ENCODE results near the gene SPECC1L. TPM values are rescaled to one million over a fixed set of nuclear protein-coding genes. Genes with fewer than 3 reads are reported as not detected.

Gene SPECC1L
- total RNA-seq, 1 experiment from 2014 or later = 14.1 TPM

GRCh38 chr22:24341627-24342026 is 71.0 kb downstream of the SPECC1L start:
- TF ChIP-seq EZH2phosphoT487 (IDR thresholded peaks at IDR 0.05; ENCODE audit: borderline replicate concordance, low read length) (no peak), CTCF (conservative IDR thresholded peaks at IDR 0.05; ENCODE audit: low read depth, low read length) (no peak), EZH2 (IDR thresholded peaks at IDR 0.05; ENCODE audit: low read length, unreplicated experiment) (no peak)
- ChIA-PET POLR2A (ENCODE audit: unreplicated experiment) (no interaction called here), CTCF (no interaction called here)
- no peak overlapping the region for H2AFZ ChIP-seq (ENCODE audit: low read length)
- no peaks in the 10 kb centered on the region for H3K27me3 ChIP-seq (ENCODE audit: low read length)
- DNase-seq = no peak
- ATAC-seq = no peak
- intact Hi-C loops (cut with micrococcal nuclease) = no loop called here
- no peak overlapping the region for H3K4me2 ChIP-seq (ENCODE audit: low read length)
- no peaks in the 10 kb centered on the region; the same call in 1 of the 2 replicates for H3K36me3 ChIP-seq (ENCODE audit: low read depth, low read length)
- no peaks in the 10 kb centered on the region for H3K79me2 ChIP-seq (ENCODE audit: low read length)
- H3F3A ChIP-seq (ENCODE audit: low read length, unreplicated experiment) = no peaks in the 10 kb centered on the region
- H3K4me3 ChIP-seq (ENCODE audit: low read length) = no peak overlapping the region
- no peak overlapping the region for H3K9ac ChIP-seq (ENCODE audit: low read length)
- no peaks in the 10 kb centered on the region for H4K20me1 ChIP-seq (ENCODE audit: low read length)
- H3K4me1 ChIP-seq (ENCODE audit: insufficient read depth, low read length) = no peaks in the 10 kb centered on the region
- no peaks in the 10 kb centered on the region for H3K9me3 ChIP-seq (ENCODE audit: low read length)
- no peaks in the 10 kb centered on the region for H3K9me2 ChIP-seq (replicated peaks; ENCODE audit: low read length)
- H3K27ac ChIP-seq (ENCODE audit: low read length) = no peak overlapping the region
- BruUV-seq (replicated peaks) = no TSS peak

GRCh38 chr22:24350627-24351026 is 80.0 kb downstream of the SPECC1L start:
- H3K9me3 ChIP-seq (ENCODE audit: low read length) = no peaks in the 10 kb centered on the region
- no peaks in the 10 kb centered on the region for H3K79me2 ChIP-seq (ENCODE audit: low read length)
- TF ChIP-seq CTCF (conservative IDR thresholded peaks at IDR 0.05; ENCODE audit: low read depth, low read length) = no peak
- no peak for TF ChIP-seq EZH2 (IDR thresholded peaks at IDR 0.05; ENCODE audit: low read length, unreplicated experiment)
- H4K20me1 ChIP-seq (ENCODE audit: low read length) = no peaks in the 10 kb centered on the region
- no TSS peak for BruUV-seq (replicated peaks)
- CTCF ChIA-PET = no interaction called here
- DNase-seq (no peak), ATAC-seq (no peak)
- H3K4me2 ChIP-seq (ENCODE audit: low read length) = no peak overlapping the region
- no peak overlapping the region for H3K4me3 ChIP-seq (ENCODE audit: low read length)
- peaks cover 4% of the 10 kb centered on the region; the same call in 1 of the 2 replicates for H3K36me3 ChIP-seq (ENCODE audit: low read depth, low read length)
- no peaks in the 10 kb centered on the region for H3K4me1 ChIP-seq (ENCODE audit: insufficient read depth, low read length)
- no peaks in the 10 kb centered on the region for H3F3A ChIP-seq (ENCODE audit: low read length, unreplicated experiment)
- H2AFZ ChIP-seq (ENCODE audit: low read length) = no peak overlapping the region
- H3K27ac ChIP-seq (ENCODE audit: low read length) = no peak overlapping the region
- POLR2A ChIA-PET (ENCODE audit: unreplicated experiment) = no interaction called here
- no peak overlapping the region for H3K9ac ChIP-seq (ENCODE audit: low read length)
- no peaks in the 10 kb centered on the region for H3K27me3 ChIP-seq (ENCODE audit: low read length)
- no peaks in the 10 kb centered on the region for H3K9me2 ChIP-seq (replicated peaks; ENCODE audit: low read length)
- intact Hi-C loops (cut with micrococcal nuclease) = no loop called here

- no peaks in the 10 kb centered on the region for H3K9me3 ChIP-seq (ENCODE audit: low read length)
- no peak overlapping the region for H2AFZ ChIP-seq (ENCODE audit: low read length)
- H3K9ac ChIP-seq (ENCODE audit: low read length) = no peak overlapping the region
- ATAC-seq = no peak
- no peaks in the 10 kb centered on the region for H3K4me1 ChIP-seq (ENCODE audit: insufficient read depth, low read length)
- TF ChIP-seq EZH2phosphoT487 (IDR thresholded peaks at IDR 0.05; ENCODE audit: borderline replicate concordance, low read length) (no peak), CTCF (conservative IDR thresholded peaks at IDR 0.05; ENCODE audit: low read depth, low read length) (no peak), EZH2 (IDR thresholded peaks at IDR 0.05; ENCODE audit: low read length, unreplicated experiment) (no peak)
- no peak overlapping the region for H3K4me3 ChIP-seq (ENCODE audit: low read length)
- H3K36me3 ChIP-seq (ENCODE audit: low read depth, low read length) = peaks cover 4% of the 10 kb centered on the region; the same call in 1 of the 2 replicates
- no peaks in the 10 kb centered on the region for H4K20me1 ChIP-seq (ENCODE audit: low read length)
- H3K27ac ChIP-seq (ENCODE audit: low read length) = no peak overlapping the region
- no peaks in the 10 kb centered on the region for H3K79me2 ChIP-seq (ENCODE audit: low read length)
- no peaks in the 10 kb centered on the region for H3K9me2 ChIP-seq (replicated peaks; ENCODE audit: low read length)
- CTCF ChIA-PET = no interaction called here
- no TSS peak for BruUV-seq (replicated peaks)
- intact Hi-C loops (cut with micrococcal nuclease) = no loop called here
- no peaks in the 10 kb centered on the region for H3F3A ChIP-seq (ENCODE audit: low read length, unreplicated experiment)
- POLR2A ChIA-PET (ENCODE audit: unreplicated experiment) = no interaction called here
- DNase-seq = no peak
- H3K4me2 ChIP-seq (ENCODE audit: low read length) = no peak overlapping the region
- no peaks in the 10 kb centered on the region for H3K27me3 ChIP-seq (ENCODE audit: low read length)
These were observed 82.5 kb downstream of the SPECC1L start for GRCh38 chr22:24353121-24353520.

All from PC-3 (cell line).